HCT116 (cell line): ENCODE measurements around the gene PDE2A. TPM values are rescaled to one million over a fixed set of nuclear protein-coding genes. Genes with fewer than 3 reads are reported as not detected.

Source experiments
- ATAC-seq: fragments of 200-7000 bp; cut with Tn5 transposase; 2 replicates; pipeline ENCODE4 v1.9.1; 2020; ENCODE audit warnings: mild to moderate bottlenecking, moderate library complexity
- BruUV-seq: library from RNA; stranded (reverse); fragments of 400-500 nt; replicated peaks from 2 replicates; lab custom pipeline; 2021; lab: Mats Ljungman, UMichigan
- CTCF ChIA-PET: fragments of 300-600 bp; sonication (Branson Sonifier 250); formaldehyde crosslinking; loops from one replicate; lab custom pipeline; 2021; ENCODE audit warnings: antibody characterized with exemption; lab: Charles Lee
- POLR2A ChIA-PET: fragments of 300-600, 350-600 bp; sonication (Branson Sonifier 250); formaldehyde crosslinking; loops from one replicate; lab custom pipeline; 2021; ENCODE audit warnings: antibody characterized with exemption; lab: Charles Lee
- RAD21 ChIA-PET, 2 experiments: fragments of 300-600 bp; sonication (Branson Sonifier 250); formaldehyde crosslinking; loops; one replicate each; lab custom pipeline; 2023; ENCODE audit warnings: low total read pairs in 2 of 2; ENCODE audit not compliant: uncharacterized antibody in 2 of 2, unreplicated experiment in 2 of 2, low non-redundant PET in 1 of 2; lab: Charles Lee
- DNase-seq: peaks from one replicate; pipeline ENCODE4 v3.0.0-alpha.2; 2010; ENCODE audit warnings: low read depth, low spot score
- H2AFZ ChIP-seq: fragments of 200-600 bp; shearing (Covaris generic), sonication (generic); 2 replicates; pipeline ENCODE4 v1.6.1; 2017; ENCODE audit warnings: low read depth, mixed run types, mixed read lengths, antibody characterized with exemption, low read length; ENCODE audit not compliant: poor library complexity, severe bottlenecking
- H3K27ac ChIP-seq: 2 replicates; pipeline ENCODE4 v1.5.1; 2012; ENCODE audit warnings: low read depth, low read length
- H3K27me3 ChIP-seq: fragments of 200-600 bp; sonication (generic); 2 replicates; pipeline ENCODE4 v1.6.1; 2016; ENCODE audit warnings: mixed run types, low read length, mixed read lengths; ENCODE audit not compliant: insufficient read depth
- H3K36me3 ChIP-seq, 2 experiments: fragments of 200-500 bp in 1 of 2; fragments of 200-600 bp in 1 of 2; sonication (Bioruptor generic) in 1 of 2; sonication (generic) in 1 of 2; 2 replicates each; pipeline versions ENCODE4 v1.5.1 to v1.6.1; 2014 to 2016; ENCODE audit warnings: low read length in 2 of 2, inconsistent platforms in 1 of 2, mixed read lengths in 1 of 2, mixed run types in 1 of 2; ENCODE audit not compliant: insufficient read depth in 2 of 2, control insufficient read depth in 1 of 2
- H3K4me1 ChIP-seq, 2 experiments: fragments of 200-600 bp in 1 of 2; sonication (generic) in 1 of 2; 2 replicates each; pipeline versions ENCODE4 v1.5.1 to v1.6.1; 2012 to 2017; ENCODE audit warnings: low read length in 2 of 2, inconsistent platforms in 1 of 2, mild to moderate bottlenecking in 1 of 2, mixed read lengths in 1 of 2, mixed run types in 1 of 2, moderate library complexity in 1 of 2; ENCODE audit not compliant: insufficient read depth in 2 of 2, control insufficient read depth in 1 of 2
- H3K4me2 ChIP-seq: fragments of 200-600 bp; sonication (generic); 2 replicates; pipeline ENCODE4 v1.6.1; 2017; ENCODE audit warnings: mixed run types, low read length, mixed read lengths
- H3K4me3 ChIP-seq, 2 experiments: fragments of 200-600 bp in 1 of 2; sonication (generic) in 1 of 2; replicated peaks in 1 of 2; 2 replicates each; pipeline ENCODE4 v1.5.1; 2011 to 2016; ENCODE audit warnings: low read length in 2 of 2, control low read depth in 1 of 2, low read depth in 1 of 2, mild to moderate bottlenecking in 1 of 2, mixed read lengths in 1 of 2, mixed run types in 1 of 2
- H3K79me2 ChIP-seq: fragments of 200-600 bp; sonication (generic); 2 replicates; pipeline ENCODE4 v1.6.1; 2017; ENCODE audit warnings: mild to moderate bottlenecking, mixed run types, low read length, moderate library complexity, mixed read lengths; ENCODE audit not compliant: insufficient read depth
- H3K9ac ChIP-seq: fragments of 200-600 bp; sonication (generic); 2 replicates; pipeline ENCODE4 v1.6.1; 2016; ENCODE audit warnings: low read length, mixed read lengths
- H3K9me2 ChIP-seq: fragments of 200-600 bp; sonication (generic), shearing (Covaris generic); 2 replicates; pipeline ENCODE4 v1.6.1; 2017; ENCODE audit warnings: mixed run types, mild to moderate bottlenecking, moderate library complexity; ENCODE audit not compliant: insufficient read depth
- H3K9me3 ChIP-seq, 2 experiments: fragments of 200-500 bp in 1 of 2; fragments of 200-600 bp in 1 of 2; sonication (Bioruptor generic) in 1 of 2; sonication (generic) in 1 of 2; 2 replicates each; pipeline ENCODE4 v1.6.1; 2014 to 2017; ENCODE audit warnings: low read length in 2 of 2, mixed read lengths in 2 of 2, inconsistent platforms in 1 of 2, low read depth in 1 of 2, mild to moderate bottlenecking in 1 of 2, mixed run types in 1 of 2, moderate library complexity in 1 of 2; ENCODE audit not compliant: control insufficient read depth in 1 of 2, insufficient read depth in 1 of 2
- H4K20me1 ChIP-seq: fragments of 200-600 bp; sonication (generic), shearing (Covaris generic); 2 replicates; pipeline ENCODE4 v1.6.1; 2017; ENCODE audit warnings: mixed run types, mild to moderate bottlenecking, moderate library complexity; ENCODE audit not compliant: insufficient read depth
- CBX3 ChIP-seq: IDR thresholded peaks from 2 replicates; pipeline ENCODE4 v1.6.1; 2012; ENCODE audit warnings: low read depth
- CEBPB ChIP-seq: IDR thresholded peaks from 2 replicates; pipeline ENCODE4 v1.6.1; 2012; ENCODE audit warnings: low read depth
- EGR1 ChIP-seq: IDR thresholded peaks from 2 replicates; pipeline ENCODE4 v1.6.1; 2012; ENCODE audit warnings: low read depth
- EZH2phosphoT487 ChIP-seq: fragments of 200-600 bp; IDR thresholded peaks from 2 replicates; pipeline ENCODE4 v1.6.1; 2018; ENCODE audit warnings: antibody characterized with exemption, borderline replicate concordance
- FOSL1 ChIP-seq: IDR thresholded peaks from 2 replicates; pipeline ENCODE4 v1.6.1; 2012; ENCODE audit warnings: low read depth
- JUND ChIP-seq: IDR thresholded peaks from 2 replicates; pipeline ENCODE4 v1.6.1; 2012
- POLR2AphosphoS5 ChIP-seq: IDR thresholded peaks from 2 replicates; pipeline ENCODE4 v1.6.1; 2011; ENCODE audit warnings: mild to moderate bottlenecking, low read depth, low read length, moderate library complexity
- SP1 ChIP-seq: IDR thresholded peaks from 2 replicates; pipeline ENCODE4 v1.6.1; 2012; ENCODE audit warnings: low read depth
- TCF7L2 ChIP-seq: IDR thresholded peaks from 2 replicates; pipeline ENCODE4 v1.7.0; 2011; ENCODE audit warnings: borderline replicate concordance, inconsistent platforms; ENCODE audit not compliant: insufficient read depth, insufficient read length; ENCODE audit errors: extremely low read depth
- ZBTB33 ChIP-seq: IDR thresholded peaks from 2 replicates; pipeline ENCODE4 v1.6.1; 2011; ENCODE audit warnings: mild to moderate bottlenecking, low read length, moderate library complexity; ENCODE audit not compliant: insufficient replicate concordance; ENCODE audit errors: extremely low read depth
- ZFX ChIP-seq: fragments of 450-650 bp; IDR thresholded peaks from 2 replicates; pipeline ENCODE4 v1.6.1; 2017
- intact Hi-C: fragments of 100-400 bp; cut with micrococcal nuclease; formaldehyde crosslinking; loops from 2 replicates; pipeline ENCODE4 v1.10.0; 2022
- total RNA-seq: library from RNA; stranded (reverse); gene quantifications from one replicate; pipeline ENCODE4 v1.2.1, GENCODE V29; 2021; ENCODE audit not compliant: unreplicated experiment

PDE2A gene
- total RNA-seq, 1 experiment from 2014 or later: 7.6 TPM

- no peaks in the 10 kb centered on the region for H3K27me3 ChIP-seq
- DNase-seq (no peak), ATAC-seq (no peak)
- intact Hi-C loops: no loop called here
- H3K4me2 ChIP-seq: no peak overlapping the region
- H2AFZ ChIP-seq: no peak overlapping the region
- no peaks in the 10 kb centered on the region for H3K9me2 ChIP-seq
- no peak for TF ChIP-seq EGR1
- TF ChIP-seq POLR2AphosphoS5: no peak
- TF ChIP-seq TCF7L2: no peak
- TF ChIP-seq JUND: no peak
- TF ChIP-seq FOSL1: no peak
- no peak for TF ChIP-seq CEBPB
- TF ChIP-seq ZFX: no peak
- TF ChIP-seq EZH2phosphoT487: no peak
- TF ChIP-seq ZBTB33: no peak
- no peak for TF ChIP-seq CBX3
- no peak for TF ChIP-seq SP1
- no peaks in the 10 kb centered on the region for H3K9me3 ChIP-seq
- no peaks in the 10 kb centered on the region for H3K4me1 ChIP-seq
- no peaks in the 10 kb centered on the region for H3K79me2 ChIP-seq
- H3K27ac ChIP-seq: no peak overlapping the region
- no peaks in the 10 kb centered on the region for H4K20me1 ChIP-seq
- no peak overlapping the region for H3K4me3 ChIP-seq
- POLR2A ChIA-PET: no interaction called here
- BruUV-seq: no TSS peak
- no peaks in the 10 kb centered on the region for H3K36me3 ChIP-seq
- RAD21 ChIA-PET: no interaction called here
- CTCF ChIA-PET: interaction anchor here (2.2 kb wide), 1 partner anchor 107 kb away, joined by 6 read pairs; no protein-coding TSS in a partner anchor
- H3K9ac ChIP-seq: no peak overlapping the region
Measured at GRCh38 chr11:72578051-72578450, 96.2 kb downstream of the PDE2A start.
